Upper lobe of left lung (tissue), 6 donors: ENCODE results near the gene CYB561. TPM values are rescaled to one million over a fixed set of nuclear protein-coding genes. Genes with fewer than 3 reads are reported as not detected.

Source experiments
- ATAC-seq, 2 donors: fragments of 200-7000 bp; cut with Tn5 transposase; one replicate each; pipeline ENCODE4 v1.9.1; 2022; ENCODE audit warnings: mild to moderate bottlenecking in 2 of 2, moderate library complexity in 2 of 2; ENCODE audit not compliant: low FRiP score in 2 of 2
- DNase-seq, 2 donors: peaks; one replicate each; pipeline ENCODE4 v3.0.0-alpha.2; 2019 to 2020
- H3K27ac ChIP-seq, 4 donors: fragments of 200-600 bp; sonication (generic); one replicate each; pipeline ENCODE4 v1.5.1; 2016 to 2019
- H3K27me3 ChIP-seq, 4 donors: fragments of 200-600 bp; sonication (generic); one replicate each; pipeline ENCODE4 v1.5.1; 2017 to 2019
- H3K36me3 ChIP-seq, 4 donors: fragments of 200-600 bp; sonication (generic); one replicate each; pipeline ENCODE4 v1.5.1; 2016 to 2019
- H3K4me1 ChIP-seq, 4 donors: fragments of 200-600 bp; sonication (generic); one replicate each; pipeline ENCODE4 v1.5.1; 2018 to 2019
- H3K4me3 ChIP-seq, 4 donors: fragments of 200-600 bp; sonication (generic); one replicate each; pipeline ENCODE4 v1.5.1; 2017 to 2019; ENCODE audit warnings: mild to moderate bottlenecking in 2 of 4, moderate library complexity in 1 of 4
- H3K9me3 ChIP-seq, 4 donors: fragments of 200-600 bp; sonication (generic); one replicate each; pipeline ENCODE4 v1.5.1; 2018 to 2019
- CTCF ChIP-seq, 6 experiments: fragments of 450-650 bp in 4 of 6; fragments of 200-600 bp in 2 of 6; sonication (generic) in 2 of 6; IDR thresholded peaks; one replicate each; pipeline ENCODE4 v1.5.1; 2016 to 2019; ENCODE audit warnings: antibody characterized with exemption in 6 of 6
- EP300 ChIP-seq, 4 donors: sonication (generic); formaldehyde crosslinking; IDR thresholded peaks; one replicate each; pipeline ENCODE4 v1.5.1; 2017; ENCODE audit warnings: antibody characterized with exemption in 4 of 4, control low read depth in 2 of 4
- POLR2A ChIP-seq, 4 donors: fragments of 450-650 bp; IDR thresholded peaks; one replicate each; pipeline ENCODE4 v1.5.1; 2016 to 2017; ENCODE audit warnings: antibody characterized with exemption in 4 of 4, mild to moderate bottlenecking in 2 of 4
- POLR2AphosphoS5 ChIP-seq, 2 donors: sonication (generic); formaldehyde crosslinking; IDR thresholded peaks; one replicate each; pipeline ENCODE4 v1.5.1; 2017; ENCODE audit warnings: antibody characterized with exemption in 2 of 2
- WGBS, 2 donors: methylation state at CpG; one replicate each; pipeline ENCODE4 v1.1.5; 2017 to 2018; 5-methylcytosine and 5-hydroxymethylcytosine counted together
- total RNA-seq, 6 donors: library from RNA; depleted of rRNA in 4 of 6; stranded (reverse); fragments of >200 nt in 4 of 6; gene quantifications; one replicate each; pipeline versions ENCODE4 v1.1.0 to v1.2.1, GENCODE V29; 2016 to 2021
- donor health status: DM: no; HTN: no; CAD: no; lungs with moderate emphysema.
- donor health status: DM: no; HTN: yes; CAD: no; lungs with severe emphysema.

CYB561 gene
- total RNA-seq, 6 donors from 2014 or later = 53.7 to 124 (median 64.4) TPM

GRCh38 chr17:63440127-63440769 lies 5.9 kb downstream of the CYB561 start:
- Histone ChIP-seq H3K36me3 (no peaks in the 10 kb centered on the region), H3K4me3 (peak overlapping the region in 1 of 4 donors; percentile 15), H3K27me3 (no peaks in the 10 kb centered on the region), H3K4me1 (peaks cover 56 to 92% (median 67%) of the 10 kb centered on the region in 4 donors), H3K27ac (peak overlapping the region; percentile 63 to 97 (median 78)), H3K9me3 (no peaks in the 10 kb centered on the region)
- TF ChIP-seq EP300 (IDR thresholded peaks at IDR 0.05) = no peak
- no peak for ATAC-seq
- WGBS, 2 donors = 71 to 80% methylated on average over 15 to 22 of the region's 22 CpGs
- no peak for DNase-seq

- no peak for DNase-seq
- H3K9me3 ChIP-seq = no peaks in the 10 kb centered on the region
- ATAC-seq = peak in 1 of 2 donors; percentile 6
- TF ChIP-seq EP300 (IDR thresholded peaks at IDR 0.05) = peak in 2 of 4 donors; percentile 3 to 20
- no peak for TF ChIP-seq POLR2A (IDR thresholded peaks at IDR 0.05)
- TF ChIP-seq CTCF (IDR thresholded peaks at IDR 0.05) = no peak
- TF ChIP-seq POLR2AphosphoS5 (IDR thresholded peaks at IDR 0.05) = peak; percentile 11 to 29
- peak overlapping the region; percentile 63 to 97 (median 78) for H3K27ac ChIP-seq
- 35 to 42% methylated on average over 8 of the region's 8 CpGs for WGBS, 2 donors
- peak overlapping the region in 1 of 4 donors; percentile 15 for H3K4me3 ChIP-seq
- peaks cover 56 to 92% (median 68%) of the 10 kb centered on the region in 4 donors for H3K4me1 ChIP-seq
- no peaks in the 10 kb centered on the region for H3K27me3 ChIP-seq
- no peaks in the 10 kb centered on the region for H3K36me3 ChIP-seq
Measured at GRCh38 chr17:63439687-63440086, 6.4 kb downstream of the CYB561 start.

- Histone ChIP-seq H3K27me3 (no peaks in the 10 kb centered on the region), H3K36me3 (peaks cover 0 to 6% (median 0%) of the 10 kb centered on the region in 4 donors), H3K9me3 (no peaks in the 10 kb centered on the region), H3K4me3 (peak overlapping the region in 1 of 4 donors; percentile 10), H3K27ac (peak overlapping the region; percentile 63 to 97 (median 78)), H3K4me1 (peaks cover 68 to 93% (median 76%) of the 10 kb centered on the region in 4 donors)
- peak in 1 of 2 donors; percentile 84 for DNase-seq
- TF ChIP-seq EP300 (IDR thresholded peaks at IDR 0.05) (no peak), POLR2AphosphoS5 (IDR thresholded peaks at IDR 0.05) (no peak), POLR2A (IDR thresholded peaks at IDR 0.05) (no peak), CTCF (IDR thresholded peaks at IDR 0.05) (no peak)
- no peak for ATAC-seq
- 54 to 63% methylated on average over 15 to 41 of the region's 46 CpGs for WGBS, 2 donors
Measured at GRCh38 chr17:63438092-63439051, 7.7 kb downstream of the CYB561 start.

GRCh38 chr17:63437287-63438091 lies 8.6 kb downstream of the CYB561 start:
- Histone ChIP-seq H3K36me3 (peaks cover 0 to 6% (median 0%) of the 10 kb centered on the region in 4 donors), H3K27me3 (no peaks in the 10 kb centered on the region), H3K9me3 (no peaks in the 10 kb centered on the region), H3K4me1 (peaks cover 77 to 98% (median 84%) of the 10 kb centered on the region in 4 donors), H3K27ac (peak overlapping the region in 2 of 4 donors; percentile 69 to 88), H3K4me3 (no peak overlapping the region)
- no peak for TF ChIP-seq EP300 (IDR thresholded peaks at IDR 0.05)
- no peak for TF ChIP-seq CTCF (IDR thresholded peaks at IDR 0.05)
- TF ChIP-seq POLR2AphosphoS5 (IDR thresholded peaks at IDR 0.05) = no peak
- TF ChIP-seq POLR2A (IDR thresholded peaks at IDR 0.05) = no peak
- no peak for ATAC-seq
- WGBS, 2 donors = 78 to 91% methylated on average over 10 to 39 of the region's 55 CpGs
- DNase-seq = peak in 1 of 2 donors; percentile 88
